Measurements from ENCODE around the gene PSMA6.
"Not testable (repeated sequence)": the region's sequence is repeated elsewhere in the genome, so short reads cannot be mapped to it uniquely, and the experiment has no call there.

Gene PSMA6

GRCh38 chr14:35346738-35347322 is 54.6 kb downstream of the PSMA6 start:
- no peak for DNase-seq

- no peak for DNase-seq
These were observed 55.3 kb downstream of the PSMA6 start for GRCh38 chr14:35347323-35348043.

GRCh38 chr14:35348044-35348380 is 55.8 kb downstream of the PSMA6 start:
- not testable (repeated sequence) for DNase-seq

GRCh38 chr14:35349496-35350365 is 57.5 kb downstream of the PSMA6 start:
- DNase-seq: no peak

- no peak for DNase-seq
These were observed 59.3 kb downstream of the PSMA6 start for GRCh38 chr14:35351497-35351896.

- DNase-seq: no peak
These were observed 59.7 kb downstream of the PSMA6 start for GRCh38 chr14:35351897-35352273.

- no peak for DNase-seq
These were observed 60.4 kb downstream of the PSMA6 start for GRCh38 chr14:35352274-35353233.

- no peak for DNase-seq
These were observed 61.4 kb downstream of the PSMA6 start for GRCh38 chr14:35353409-35354172.

GRCh38 chr14:35355235-35355634 is 63.1 kb downstream of the PSMA6 start:
- DNase-seq: not testable (repeated sequence)

- no peak for DNase-seq
These were observed 64.0 kb downstream of the PSMA6 start for GRCh38 chr14:35355981-35356841.

- not testable (repeated sequence) for DNase-seq
These were observed 67.5 kb downstream of the PSMA6 start for GRCh38 chr14:35359655-35360054.

GRCh38 chr14:35361141-35361480 is 68.9 kb downstream of the PSMA6 start:
- DNase-seq: no peak

- DNase-seq: no peak
These were observed 70.3 kb downstream of the PSMA6 start for GRCh38 chr14:35362450-35362849.

GRCh38 chr14:35362911-35363374 is 70.8 kb downstream of the PSMA6 start:
- DNase-seq: no peak

- peak; percentile 34 for DNase-seq
These were observed 73.2 kb downstream of the PSMA6 start for GRCh38 chr14:35365130-35366055.

- no peak for DNase-seq
These were observed 73.9 kb downstream of the PSMA6 start for GRCh38 chr14:35366056-35366451.

GRCh38 chr14:35366521-35366976 is 74.4 kb downstream of the PSMA6 start:
- DNase-seq: no peak

- no peak for DNase-seq
These were observed 74.8 kb downstream of the PSMA6 start for GRCh38 chr14:35367056-35367372.
